ENCODE data around the gene POPDC2.

- no peak for TF ChIP-seq EZH2 (IDR thresholded peaks at IDR 0.05; ENCODE audit: borderline replicate concordance, control insufficient read depth, low read depth, low read length)
- TF ChIP-seq MYC (IDR thresholded peaks at IDR 0.05; ENCODE audit: insufficient read depth, insufficient read length, insufficient replicate concordance, low read length, severe bottlenecking), result no peak
- TF ChIP-seq EP300 (IDR thresholded peaks at IDR 0.05; ENCODE audit: borderline replicate concordance in 1 of 2, control insufficient read depth in 1 of 2, low read depth in 2 of 2, low read length in 2 of 2), result no peak
- TF ChIP-seq POLR2AphosphoS5 (IDR thresholded peaks at IDR 0.05; ENCODE audit: low read length), result no peak
- TF ChIP-seq CHD4 (IDR thresholded peaks at IDR 0.05), result no peak
- TF ChIP-seq POLR2A (IDR thresholded peaks at IDR 0.05; ENCODE audit: low read depth, low read length), result no peak
- TF ChIP-seq CHD1 (IDR thresholded peaks at IDR 0.05; ENCODE audit: low read depth, low read length), result no peak
- TF ChIP-seq RELA (IDR thresholded peaks at IDR 0.05; ENCODE audit: borderline replicate concordance, partially characterized antibody), result no peak
These were observed 15.6 kb upstream of the POPDC2 start for GRCh38 chr3:119676020-119676419.
